ENCODE data around the gene DEFB131A.
"Not testable (repeated sequence)": the region's sequence is repeated elsewhere in the genome, so short reads cannot be mapped to it uniquely, and the experiment has no call there.

Gene DEFB131A

DNA sequence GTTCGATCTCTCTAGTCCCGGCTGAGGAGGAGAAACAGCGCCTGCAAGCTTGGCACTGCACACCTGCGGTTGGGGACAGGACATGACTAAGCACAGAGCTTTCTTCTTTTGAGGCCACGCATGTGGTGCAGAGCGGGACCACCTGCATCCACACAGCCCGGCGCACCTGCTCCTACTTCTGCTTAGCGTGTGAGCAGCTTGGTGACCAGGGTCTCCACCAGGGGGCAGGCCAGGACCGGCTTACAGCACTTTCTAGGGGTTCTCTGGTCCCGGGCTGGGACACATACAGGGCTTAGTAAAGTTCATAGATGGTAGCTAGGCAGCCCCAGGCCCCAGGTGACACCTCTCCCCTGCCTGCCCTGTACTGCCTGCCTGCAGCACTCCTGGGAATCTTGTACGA, 51.2 kb downstream of the DEFB131A start:
- DNase-seq = peak; percentile 56

DNA sequence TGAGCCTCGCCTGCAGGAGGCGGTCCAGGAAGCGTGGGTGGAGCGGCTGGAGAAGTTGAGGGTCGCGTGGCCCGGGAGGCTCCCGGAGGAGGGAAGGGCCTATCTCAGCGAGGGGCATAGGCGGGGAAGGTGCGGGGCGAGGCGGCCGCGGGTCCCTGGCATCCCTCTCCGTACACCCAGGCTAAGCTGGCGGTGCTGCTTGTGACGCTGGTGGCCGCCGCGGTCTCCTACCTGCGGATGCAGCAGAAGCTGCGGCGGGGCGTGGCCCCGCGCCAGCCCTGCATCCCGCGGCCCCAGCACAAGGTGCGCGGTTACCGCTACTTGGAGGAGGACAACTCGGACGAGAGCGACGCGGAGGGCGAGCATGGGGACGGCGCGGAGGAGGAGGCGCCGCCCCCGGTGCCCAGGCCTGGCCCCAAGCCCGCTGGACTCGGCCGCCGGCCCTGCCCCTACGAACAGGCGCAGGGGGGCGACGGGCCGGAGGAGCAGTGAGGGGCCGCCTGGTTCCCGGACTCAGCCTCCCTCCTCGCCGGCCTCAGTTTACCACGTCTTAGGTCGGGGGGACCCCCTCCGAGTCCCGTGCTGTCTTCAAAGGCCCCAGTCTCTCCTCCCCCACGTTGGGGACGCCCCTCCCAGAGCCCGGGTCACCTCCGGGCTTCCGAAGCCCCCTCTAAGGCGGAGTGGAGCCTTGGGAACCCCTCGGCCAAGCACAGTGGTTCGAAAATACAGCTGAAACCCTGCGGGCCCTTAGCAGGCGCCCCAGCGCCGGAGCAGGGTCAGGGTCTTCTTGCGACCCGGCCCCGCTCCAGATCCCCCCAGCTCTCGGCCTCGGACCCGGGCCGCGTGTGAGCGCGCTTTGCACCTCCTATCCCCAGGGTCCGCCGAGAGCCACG, 53.6 kb downstream of the DEFB131A start:
- not testable (repeated sequence) for DNase-seq

GRCh38 chr4:9498468-9499040, 54.3 kb downstream of the DEFB131A start:
- DNase-seq = not testable (repeated sequence)

GRCh38 chr4:9499974-9500487, 55.8 kb downstream of the DEFB131A start:
- DNase-seq = not testable (repeated sequence)
